Nephron (organoid): ENCODE data around the gene CLMP.

ENCODE experiments used
- H3K27ac Mint-ChIP-seq, 3 experiments: 2 replicates each; pipeline ENCODE4 v1.8.0; 2020; ENCODE audit warnings: mixed read lengths in 3 of 3, mild to moderate bottlenecking in 2 of 3, moderate library complexity in 1 of 3
- H3K27me3 Mint-ChIP-seq: 2 replicates; pipeline ENCODE4 v1.8.0; 2021; ENCODE audit warnings: low read depth, mild to moderate bottlenecking, moderate library complexity, mixed read lengths
- H3K36me3 Mint-ChIP-seq: 2 replicates; pipeline ENCODE4 v1.8.0; 2020; ENCODE audit warnings: low read depth, mixed read lengths
- H3K4me1 Mint-ChIP-seq: 2 replicates; pipeline ENCODE4 v1.8.0; 2020; ENCODE audit warnings: mixed read lengths
- H3K4me3 Mint-ChIP-seq, 3 experiments: 2 replicates each; pipeline ENCODE4 v1.8.0; 2020; ENCODE audit warnings: mild to moderate bottlenecking in 3 of 3, mixed read lengths in 3 of 3, moderate library complexity in 2 of 3
- H3K9me3 Mint-ChIP-seq: 2 replicates; pipeline ENCODE4 v1.8.0; 2020; ENCODE audit warnings: mixed read lengths
- CTCF ChIP-seq, 3 experiments: fragments of 200-600 bp; sonication (generic); IDR thresholded peaks; one replicate each; pipeline ENCODE4 v1.5.0; 2021; ENCODE audit warnings: antibody characterized with exemption in 3 of 3; ENCODE audit not compliant: unreplicated experiment in 3 of 3

Gene CLMP

GRCh38 chr11:123186286-123186685 is 8.8 kb downstream of the CLMP start:
- H3K4me3 Mint-ChIP-seq, result no peak overlapping the region
- no peak overlapping the region for H3K27ac Mint-ChIP-seq
- peaks cover 36% of the 10 kb centered on the region for H3K27me3 Mint-ChIP-seq
- no peaks in the 10 kb centered on the region for H3K9me3 Mint-ChIP-seq
- no peak for TF ChIP-seq CTCF (IDR thresholded peaks at IDR 0.05; ENCODE audit: unreplicated experiment in 3 of 3)
- H3K36me3 Mint-ChIP-seq, result peaks cover 21% of the 10 kb centered on the region
- peaks cover 31% of the 10 kb centered on the region for H3K4me1 Mint-ChIP-seq

GRCh38 chr11:123185326-123185725 is 9.7 kb downstream of the CLMP start:
- Mint-ChIP-seq H3K9me3 (no peaks in the 10 kb centered on the region), H3K4me1 (peaks cover 23% of the 10 kb centered on the region), H3K4me3 (no peak overlapping the region), H3K27ac (no peak overlapping the region), H3K36me3 (peaks cover 20% of the 10 kb centered on the region), H3K27me3 (peaks cover 45% of the 10 kb centered on the region)
- TF ChIP-seq CTCF (IDR thresholded peaks at IDR 0.05; ENCODE audit: unreplicated experiment in 3 of 3), result no peak

- H3K4me3 Mint-ChIP-seq, result no peak overlapping the region
- no peaks in the 10 kb centered on the region for H3K9me3 Mint-ChIP-seq
- H3K4me1 Mint-ChIP-seq, result peaks cover 23% of the 10 kb centered on the region
- H3K27me3 Mint-ChIP-seq, result peaks cover 53% of the 10 kb centered on the region
- no peak for TF ChIP-seq CTCF (IDR thresholded peaks at IDR 0.05; ENCODE audit: unreplicated experiment in 3 of 3)
- peaks cover 21% of the 10 kb centered on the region for H3K36me3 Mint-ChIP-seq
- no peak overlapping the region for H3K27ac Mint-ChIP-seq
Measured at GRCh38 chr11:123184531-123184930, 10.5 kb downstream of the CLMP start.

- no peak for TF ChIP-seq CTCF (IDR thresholded peaks at IDR 0.05; ENCODE audit: unreplicated experiment in 3 of 3)
- peaks cover 28% of the 10 kb centered on the region for H3K36me3 Mint-ChIP-seq
Measured at GRCh38 chr11:123183391-123184099, 11.5 kb downstream of the CLMP start.

GRCh38 chr11:123181767-123182500 is 13.1 kb downstream of the CLMP start:
- no peak overlapping the region for H3K27ac Mint-ChIP-seq
- H3K27me3 Mint-ChIP-seq, result peaks cover 63% of the 10 kb centered on the region
- no peaks in the 10 kb centered on the region for H3K9me3 Mint-ChIP-seq
- TF ChIP-seq CTCF (IDR thresholded peaks at IDR 0.05; ENCODE audit: unreplicated experiment in 3 of 3), result no peak
- peaks cover 32% of the 10 kb centered on the region for H3K36me3 Mint-ChIP-seq
- H3K4me1 Mint-ChIP-seq, result peaks cover 4% of the 10 kb centered on the region
- H3K4me3 Mint-ChIP-seq, result no peak overlapping the region

More at GRCh38 chr11:123183391-123184099, 11.5 kb downstream of the CLMP start:
- H3K9me3 Mint-ChIP-seq, result no peaks in the 10 kb centered on the region
- peaks cover 19% of the 10 kb centered on the region for H3K4me1 Mint-ChIP-seq
- H3K4me3 Mint-ChIP-seq, result no peak overlapping the region
- peaks cover 63% of the 10 kb centered on the region for H3K27me3 Mint-ChIP-seq
- H3K27ac Mint-ChIP-seq, result no peak overlapping the region
